Epithelial cell of proximal tubule (primary cell): Measurements from ENCODE around the gene RASGRF1. TPM values are rescaled to one million over a fixed set of nuclear protein-coding genes. Genes with fewer than 3 reads are reported as not detected.
A peak's percentile ranks its signal among the peaks of the same experiment; 100 is the strongest.
"Not testable (repeated sequence)": the region's sequence is repeated elsewhere in the genome, so short reads cannot be mapped to it uniquely, and the experiment has no call there.

ENCODE experiments used
- DNase-seq: peaks from one replicate; pipeline ENCODE4 v3.0.0-alpha.2; 2011; ENCODE audit warnings: low read depth
- H3K4me3 ChIP-seq: 2 replicates; pipeline ENCODE4 v1.5.1; 2011; ENCODE audit warnings: low read depth, mild to moderate bottlenecking, low read length
- CTCF ChIP-seq: conservative IDR thresholded peaks from 2 replicates; pipeline ENCODE4 v1.5.1; 2012; ENCODE audit warnings: low read depth, mild to moderate bottlenecking, low read length
- total RNA-seq: library from RNA; depleted of rRNA; stranded (reverse); fragments of >200 nt; gene quantifications from 2 replicates; pipeline ENCODE4 v1.2.3, GENCODE V29; 2015

The RASGRF1 gene
- total RNA-seq, 1 donor from 2014 or later: 5.9 TPM

- DNase-seq: no peak
- peak; percentile 28 for TF ChIP-seq CTCF
- H3K4me3 ChIP-seq: no peak overlapping the region
Observed at GRCh38 chr15:79025201-79025600, 65.4 kb downstream of the RASGRF1 start.

GRCh38 chr15:79024493-79024892 is 66.1 kb downstream of the RASGRF1 start:
- H3K4me3 ChIP-seq, DNase-seq: not testable (repeated sequence)

- H3K4me3 ChIP-seq: no peak overlapping the region
- no peak for DNase-seq
- TF ChIP-seq CTCF: no peak
Observed at GRCh38 chr15:79023918-79024317, 66.7 kb downstream of the RASGRF1 start.

- no peak for DNase-seq
- no peak overlapping the region for H3K4me3 ChIP-seq
- TF ChIP-seq CTCF: no peak
Observed at GRCh38 chr15:79023546-79023890, 67.1 kb downstream of the RASGRF1 start.

- TF ChIP-seq CTCF: no peak
- DNase-seq: no peak
- H3K4me3 ChIP-seq: no peak overlapping the region
Observed at GRCh38 chr15:79018960-79019359, 71.6 kb downstream of the RASGRF1 start.

GRCh38 chr15:79017953-79018352 is 72.6 kb downstream of the RASGRF1 start:
- no peak for TF ChIP-seq CTCF
- no peak overlapping the region for H3K4me3 ChIP-seq
- DNase-seq: no peak

- DNase-seq: no peak
- no peak for TF ChIP-seq CTCF
Observed at GRCh38 chr15:79016527-79017170, 73.9 kb downstream of the RASGRF1 start.

More at GRCh38 chr15:79016527-79017170, 73.9 kb downstream of the RASGRF1 start:
- no peak overlapping the region for H3K4me3 ChIP-seq
